ENCODE data around the gene TMF1.

The TMF1 gene

GRCh38 chr3:69087030-69087791 is 35.1 kb upstream of the TMF1 start:
- Histone ChIP-seq H3K9me3 (ENCODE audit: control insufficient read depth, low read depth, low read length) (no peaks in the 10 kb centered on the region), H3K36me3 (ENCODE audit: control insufficient read depth, low read depth, low read length) (no peaks in the 10 kb centered on the region), H3K4me3 (ENCODE audit: low read length) (no peak overlapping the region), H3K4me1 (ENCODE audit: control insufficient read depth, low read depth, low read length) (peaks cover 18% of the 10 kb centered on the region), H3K9ac (ENCODE audit: low read length) (no peak overlapping the region), H3K27me3 (ENCODE audit: control insufficient read depth, insufficient read depth, low read length) (no peaks in the 10 kb centered on the region), H3K27ac (ENCODE audit: low read length) (no peak overlapping the region)

GRCh38 chr3:69085833-69086722 is 33.9 kb upstream of the TMF1 start:
- Histone ChIP-seq H3K9ac (ENCODE audit: low read length) (peak overlapping the region; percentile 43), H3K9me3 (ENCODE audit: control insufficient read depth, low read depth, low read length) (no peaks in the 10 kb centered on the region), H3K27ac (ENCODE audit: low read length) (no peak overlapping the region), H3K27me3 (ENCODE audit: control insufficient read depth, insufficient read depth, low read length) (no peaks in the 10 kb centered on the region), H3K4me1 (ENCODE audit: control insufficient read depth, low read depth, low read length) (peaks cover 14% of the 10 kb centered on the region), H3K4me3 (ENCODE audit: low read length) (peak overlapping the region; percentile 89), H3K36me3 (ENCODE audit: control insufficient read depth, low read depth, low read length) (no peaks in the 10 kb centered on the region)

- H3K36me3 ChIP-seq (ENCODE audit: control insufficient read depth, low read depth, low read length) = no peaks in the 10 kb centered on the region
- peaks cover 17% of the 10 kb centered on the region for H3K4me1 ChIP-seq (ENCODE audit: control insufficient read depth, low read depth, low read length)
Measured at GRCh38 chr3:69085168-69085832, 33.2 kb upstream of the TMF1 start.

DNA sequence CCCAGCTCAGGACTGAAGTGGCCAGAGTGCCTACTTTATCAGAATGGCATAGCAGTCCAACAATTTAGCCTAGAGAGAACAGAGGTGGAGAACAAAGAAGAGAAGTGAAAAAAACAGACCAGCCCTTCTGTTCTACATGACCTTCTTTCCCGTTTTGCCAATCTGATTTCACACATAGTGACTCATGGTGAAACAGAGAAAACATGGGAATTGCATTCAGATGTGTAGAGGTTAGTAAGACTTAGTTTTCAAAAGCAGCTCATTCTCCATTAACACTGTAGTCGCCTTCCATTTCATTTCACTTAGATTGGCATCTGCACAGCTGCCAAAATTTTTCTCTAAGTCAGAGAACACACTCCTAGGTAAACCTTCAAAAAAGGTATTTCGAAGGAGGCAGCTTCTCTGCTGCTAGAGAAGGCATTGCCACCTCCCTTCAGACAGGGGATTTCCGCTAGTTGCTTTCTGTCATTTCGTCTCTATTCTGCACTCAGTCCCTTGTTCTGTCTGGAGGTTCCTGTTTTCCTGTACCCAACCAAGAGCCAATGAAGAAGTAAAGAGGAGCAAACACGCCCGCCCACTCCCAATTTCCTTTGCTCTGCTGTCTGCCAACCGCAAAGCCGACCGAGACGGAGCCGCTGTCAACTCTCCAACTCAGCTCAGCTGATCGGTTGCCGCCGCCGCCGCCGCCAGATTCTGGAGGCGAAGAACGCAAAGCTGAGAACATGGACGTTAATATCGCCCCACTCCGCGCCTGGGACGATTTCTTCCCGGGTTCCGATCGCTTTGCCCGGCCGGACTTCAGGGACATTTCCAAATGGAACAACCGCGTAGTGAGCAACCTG is 32.4 kb upstream of the TMF1 start, which contains the start of gene ARL6IP5:
Gene ARL6IP5, plus strand, starts transcription at position 612 of the 842 bp plus-strand sequence. Its CDS starts 111 bp downstream, at position 723.
- peak within 1 kb of the TSS; percentile 43 for H3K9ac ChIP-seq (ENCODE audit: low read length)
- no peaks in the 10 kb centered on the region for H3K36me3 ChIP-seq (ENCODE audit: control insufficient read depth, low read depth, low read length)
- no peaks in the 10 kb centered on the region for H3K9me3 ChIP-seq (ENCODE audit: control insufficient read depth, low read depth, low read length)
- H3K27ac ChIP-seq (ENCODE audit: low read length) = no peak within 1 kb of the TSS
- H3K27me3 ChIP-seq (ENCODE audit: control insufficient read depth, insufficient read depth, low read length) = no peaks in the 10 kb centered on the region
- peak within 1 kb of the TSS; percentile 89 for H3K4me3 ChIP-seq (ENCODE audit: low read length)
- H3K4me1 ChIP-seq (ENCODE audit: control insufficient read depth, low read depth, low read length) = peaks cover 12% of the 10 kb centered on the region

More at GRCh38 chr3:69085168-69085832, 33.2 kb upstream of the TMF1 start:
- Histone ChIP-seq H3K9me3 (ENCODE audit: control insufficient read depth, low read depth, low read length) (no peaks in the 10 kb centered on the region), H3K27me3 (ENCODE audit: control insufficient read depth, insufficient read depth, low read length) (no peaks in the 10 kb centered on the region), H3K27ac (ENCODE audit: low read length) (no peak overlapping the region), H3K4me3 (ENCODE audit: low read length) (peak overlapping the region; percentile 89), H3K9ac (ENCODE audit: low read length) (peak overlapping the region; percentile 43)

DNA sequence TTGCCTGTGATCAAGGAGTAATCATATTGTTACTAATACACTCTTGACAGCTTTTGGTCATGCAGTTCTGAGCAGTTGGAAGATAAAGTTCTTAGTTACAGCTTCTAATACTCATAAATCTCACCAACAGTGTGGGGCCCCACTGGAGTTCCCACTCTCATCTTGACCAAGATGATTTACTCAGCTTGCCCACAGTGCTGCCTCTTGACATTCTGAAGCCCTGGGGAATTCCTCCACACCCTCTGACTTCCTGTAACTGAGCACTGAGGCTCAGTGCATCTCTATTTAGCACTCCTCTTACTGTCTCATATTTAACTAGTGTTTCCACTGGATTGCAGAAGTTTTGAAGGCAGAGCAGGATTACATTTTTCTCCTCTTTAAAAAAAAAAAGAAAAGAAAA is 30.7 kb upstream of the TMF1 start:
- Histone ChIP-seq H3K4me3 (ENCODE audit: low read length) (no peak overlapping the region), H3K4me1 (ENCODE audit: control insufficient read depth, low read depth, low read length) (peaks cover 14% of the 10 kb centered on the region), H3K36me3 (ENCODE audit: control insufficient read depth, low read depth, low read length) (no peaks in the 10 kb centered on the region)

DNA sequence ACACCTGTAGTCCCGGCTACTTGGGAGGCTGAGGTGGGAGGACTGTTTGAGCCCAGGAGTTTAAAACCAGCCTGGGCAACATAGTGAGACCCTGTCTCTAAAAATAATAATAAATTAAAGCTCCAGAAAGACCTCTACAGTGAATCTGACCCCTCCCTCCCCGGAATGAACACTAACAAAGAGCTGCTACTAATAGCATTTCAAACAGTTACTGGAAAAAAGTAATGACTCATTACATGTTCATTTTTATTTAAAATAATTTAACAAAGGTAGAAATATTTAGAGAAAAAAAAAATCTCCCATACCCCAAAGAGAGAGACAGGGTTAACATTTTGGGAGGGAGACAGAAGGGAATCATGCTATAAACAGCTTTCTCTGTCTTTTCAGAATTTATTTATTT is 30.2 kb upstream of the TMF1 start:
- Histone ChIP-seq H3K4me1 (ENCODE audit: control insufficient read depth, low read depth, low read length) (peaks cover 14% of the 10 kb centered on the region), H3K9me3 (ENCODE audit: control insufficient read depth, low read depth, low read length) (no peaks in the 10 kb centered on the region), H3K9ac (ENCODE audit: low read length) (no peak overlapping the region), H3K36me3 (ENCODE audit: control insufficient read depth, low read depth, low read length) (no peaks in the 10 kb centered on the region), H3K4me3 (ENCODE audit: low read length) (no peak overlapping the region), H3K27me3 (ENCODE audit: control insufficient read depth, insufficient read depth, low read length) (no peaks in the 10 kb centered on the region), H3K27ac (ENCODE audit: low read length) (no peak overlapping the region)

More for the DNA sequence above, 30.7 kb upstream of the TMF1 start:
- H3K9me3 ChIP-seq (ENCODE audit: control insufficient read depth, low read depth, low read length) = no peaks in the 10 kb centered on the region
- H3K27ac ChIP-seq (ENCODE audit: low read length) = no peak overlapping the region
- H3K27me3 ChIP-seq (ENCODE audit: control insufficient read depth, insufficient read depth, low read length) = no peaks in the 10 kb centered on the region
- no peak overlapping the region for H3K9ac ChIP-seq (ENCODE audit: low read length)

- Histone ChIP-seq H3K9ac (ENCODE audit: low read length) (no peak overlapping the region), H3K4me1 (ENCODE audit: control insufficient read depth, low read depth, low read length) (peaks cover 14% of the 10 kb centered on the region), H3K4me3 (ENCODE audit: low read length) (no peak overlapping the region), H3K27ac (ENCODE audit: low read length) (no peak overlapping the region), H3K9me3 (ENCODE audit: control insufficient read depth, low read depth, low read length) (no peaks in the 10 kb centered on the region), H3K27me3 (ENCODE audit: control insufficient read depth, insufficient read depth, low read length) (no peaks in the 10 kb centered on the region), H3K36me3 (ENCODE audit: control insufficient read depth, low read depth, low read length) (no peaks in the 10 kb centered on the region)
Measured at GRCh38 chr3:69081583-69082262, 29.6 kb upstream of the TMF1 start.

DNA sequence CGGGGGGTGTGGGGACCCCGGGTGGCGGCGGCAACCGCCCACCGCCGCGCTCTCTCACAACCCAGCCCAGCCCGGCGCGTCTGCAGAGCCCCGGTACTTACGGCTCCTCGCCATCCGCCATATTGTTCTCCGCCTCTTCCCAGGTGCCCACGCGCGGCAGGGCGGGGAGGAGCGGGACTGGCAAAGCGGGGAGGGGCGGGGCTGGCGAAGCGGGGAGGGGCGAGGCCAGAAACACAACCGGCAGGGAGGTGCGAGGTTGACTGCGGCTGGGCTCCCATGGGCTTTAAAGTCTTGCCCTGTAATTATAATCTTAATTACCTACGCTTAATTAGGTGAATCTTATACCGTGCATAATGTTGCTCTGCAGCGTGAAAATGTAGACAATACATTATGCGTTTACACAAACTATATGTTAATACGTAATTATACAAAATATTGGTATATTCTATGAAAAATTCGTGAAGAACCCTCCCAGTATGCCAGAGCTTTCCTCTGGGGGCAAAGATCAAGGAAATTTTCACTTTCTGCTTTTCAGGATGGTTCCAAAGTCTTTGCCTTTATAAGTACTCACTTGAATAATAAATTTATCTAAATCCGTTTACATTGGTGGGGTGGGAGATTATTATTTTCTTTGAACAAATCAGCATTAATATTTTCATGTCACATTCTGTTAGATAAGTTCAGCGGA is 28.2 kb upstream of the TMF1 start, which contains the start of gene UBA3:
Gene UBA3, minus strand, starts transcription at position 133 of the 688 bp plus-strand sequence. Its CDS starts 12 bp downstream, at position 121.
- Histone ChIP-seq H3K27ac (ENCODE audit: low read length) (peak within 1 kb of the TSS; percentile 15), H3K4me3 (ENCODE audit: low read length) (peak within 1 kb of the TSS; percentile 85), H3K27me3 (ENCODE audit: control insufficient read depth, insufficient read depth, low read length) (no peaks in the 10 kb centered on the region), H3K4me1 (ENCODE audit: control insufficient read depth, low read depth, low read length) (peaks cover 8% of the 10 kb centered on the region), H3K9ac (ENCODE audit: low read length) (peak within 1 kb of the TSS; percentile 69), H3K36me3 (ENCODE audit: control insufficient read depth, low read depth, low read length) (no peaks in the 10 kb centered on the region), H3K9me3 (ENCODE audit: control insufficient read depth, low read depth, low read length) (no peaks in the 10 kb centered on the region)

GRCh38 chr3:69079269-69080159 is 27.4 kb upstream of the TMF1 start:
- Histone ChIP-seq H3K9me3 (ENCODE audit: control insufficient read depth, low read depth, low read length) (no peaks in the 10 kb centered on the region), H3K4me3 (ENCODE audit: low read length) (peak overlapping the region; percentile 85), H3K4me1 (ENCODE audit: control insufficient read depth, low read depth, low read length) (peaks cover 8% of the 10 kb centered on the region), H3K27me3 (ENCODE audit: control insufficient read depth, insufficient read depth, low read length) (no peaks in the 10 kb centered on the region), H3K9ac (ENCODE audit: low read length) (peak overlapping the region; percentile 69), H3K36me3 (ENCODE audit: control insufficient read depth, low read depth, low read length) (no peaks in the 10 kb centered on the region), H3K27ac (ENCODE audit: low read length) (peak overlapping the region; percentile 15)
